K562 (cell line): ENCODE results near the gene SCAPER. TPM values are rescaled to one million over a fixed set of nuclear protein-coding genes. Genes with fewer than 3 reads are reported as not detected.

ENCODE experiments used
- ARID1B ChIP-seq: fragments of 450-650 bp; IDR thresholded peaks from 2 replicates; pipeline ENCODE4 v1.6.1; 2016; ENCODE audit warnings: antibody characterized with exemption, mild to moderate bottlenecking, inconsistent platforms
- FOS ChIP-seq: IDR thresholded peaks from 3 replicates; pipeline ENCODE4 v1.6.1; 2011; ENCODE audit not compliant: insufficient read length; ENCODE audit errors: extremely low read depth
- FOSL1 ChIP-seq: fragments of 200-800 bp; sonication (Bioruptor generic); conservative IDR thresholded peaks from 2 replicates; pipeline ENCODE4 v1.6.1; 2016; ENCODE audit warnings: missing genetic modification characterization, missing compliant biosample characterization
- HDAC2 ChIP-seq: fragments of 450-650 bp; IDR thresholded peaks from 2 replicates; pipeline ENCODE4 v1.6.1; 2016; ENCODE audit warnings: mild to moderate bottlenecking
- JUND ChIP-seq, 2 experiments: IDR thresholded peaks; 2 replicates in 1 of 2; 3 replicates in 1 of 2; pipeline ENCODE4 v1.6.1; 2011; ENCODE audit warnings: borderline replicate concordance in 2 of 2, low read depth in 2 of 2, low read length in 2 of 2, improper control_type of control experiment in 1 of 2, missing biosample characterization in 1 of 2, missing genetic modification characterization in 1 of 2, missing genetic modification reagents in 1 of 2
- MAFK ChIP-seq: IDR thresholded peaks from 2 replicates; pipeline ENCODE4 v1.6.1; 2011; ENCODE audit warnings: low read length, improper control_type of control experiment
- MYBL2 ChIP-seq, 2 experiments: fragments of 450-650 bp in 1 of 2; sonication (generic) in 1 of 2; formaldehyde crosslinking in 1 of 2; IDR thresholded peaks; 2 replicates each; pipeline versions ENCODE4 v1.6.1 to v1.8.1; 2017 to 2022; ENCODE audit warnings: borderline replicate concordance in 1 of 2, inconsistent platforms in 1 of 2, low read depth in 1 of 2, mild to moderate bottlenecking in 1 of 2, missing genetic modification reagents in 1 of 2, moderate library complexity in 1 of 2
- POLR2G ChIP-seq: fragments of 200-400 bp; formaldehyde crosslinking; IDR thresholded peaks from 2 replicates; pipeline ENCODE4 v1.6.1; 2017; ENCODE audit warnings: low read depth, mild to moderate bottlenecking, antibody characterized with exemption, low read length, moderate library complexity
- TEAD4 ChIP-seq, 2 experiments: sonication (generic) in 1 of 2; formaldehyde crosslinking in 1 of 2; IDR thresholded peaks; 2 replicates each; pipeline versions ENCODE4 v1.6.1 to v1.8.0; 2012 to 2022; ENCODE audit warnings: borderline replicate concordance in 1 of 2, inconsistent platforms in 1 of 2, low read length in 1 of 2, mild to moderate bottlenecking in 1 of 2, missing genetic modification reagents in 1 of 2
- TRIM24 ChIP-seq, 2 experiments: fragments of 450-650 bp; IDR thresholded peaks; 2 replicates each; pipeline ENCODE4 v1.6.1; 2016
- ZFP30 ChIP-seq: fragments of 250-450 bp; sonication (Bioruptor Pico); IDR thresholded peaks from 2 replicates; pipeline ENCODE4 v1.8.0; 2022; ENCODE audit warnings: moderate library complexity, mild to moderate bottlenecking, inconsistent platforms, borderline replicate concordance
- ZNF280A ChIP-seq: fragments of 450-650 bp; IDR thresholded peaks from 2 replicates; pipeline ENCODE4 v1.6.1; 2018; ENCODE audit warnings: mild to moderate bottlenecking, low read depth; ENCODE audit not compliant: partially characterized antibody
- ZNF408 ChIP-seq: fragments of 250-450 bp; sonication (Bioruptor Pico); IDR thresholded peaks from 2 replicates; pipeline ENCODE4 v1.4.0; 2020; ENCODE audit warnings: low read depth, mild to moderate bottlenecking, moderate library complexity
- polyA plus RNA-seq, 8 experiments: library from polyadenylated mRNA; depleted of rRNA in 4 of 8; stranded (reverse) in 5 of 8; unstranded in 3 of 8; fragments of >200 nt; fragmentation: Nextera tagmentation in 2 of 8; fragmentation: Illumina TruSeq in 1 of 8; extraction: Ambion mirVana in 2 of 8; extraction: Trizol in 1 of 8; gene quantifications; 2 replicates each; pipeline versions ENCODE4 v1.2.1 to v1.2.3, GENCODE V29; 2011 to 2014; ENCODE audit warnings: inconsistent platforms in 1 of 8, missing spikeins in 1 of 8
- total RNA-seq, 7 experiments: library from RNA; depleted of rRNA in 6 of 7; stranded (reverse); fragments of >200 nt in 6 of 7; fragmentation: Illumina TruSeq in 2 of 7; extraction: Trizol in 2 of 7; gene quantifications; 2 replicates each; pipeline versions ENCODE4 v1.2.1 to v1.2.3, GENCODE V29; 2011 to 2021; ENCODE audit warnings: low replicate concordance in 1 of 7
- TF ChIP-seq, protein P1 (sequence below): fragments of 450-650 bp; IDR thresholded peaks from 2 replicates; pipeline ENCODE4 v1.7.0; 2016; ENCODE audit warnings: borderline replicate concordance

SCAPER gene
- total and polyA plus RNA-seq, 9 of the 15 experiments (the other 6 are each of a cell fraction or from before 2014, with no cell fraction given), result 1.3 to 5.7 (median 3.2) TPM

DNA sequence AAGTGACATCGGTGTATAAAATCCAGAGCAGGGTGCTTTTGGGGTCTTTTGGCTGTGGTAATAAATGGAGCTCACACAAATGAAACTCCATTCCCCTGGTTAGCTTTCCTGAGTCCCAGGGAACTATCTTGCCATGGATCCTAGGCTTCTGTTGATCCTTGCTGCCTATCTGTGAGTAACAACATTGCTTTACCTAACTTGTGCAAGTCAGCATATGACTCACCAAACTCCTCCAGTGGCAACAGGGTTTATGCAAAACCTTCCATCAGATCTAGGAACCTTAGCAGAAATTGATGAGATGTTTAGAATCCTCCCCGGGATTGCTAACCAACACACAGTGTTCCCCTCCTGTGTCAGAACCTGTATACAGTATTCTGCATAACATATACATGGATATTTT, 105.4 kb downstream of the SCAPER start (continued):
- TF ChIP-seq, protein P1, sequence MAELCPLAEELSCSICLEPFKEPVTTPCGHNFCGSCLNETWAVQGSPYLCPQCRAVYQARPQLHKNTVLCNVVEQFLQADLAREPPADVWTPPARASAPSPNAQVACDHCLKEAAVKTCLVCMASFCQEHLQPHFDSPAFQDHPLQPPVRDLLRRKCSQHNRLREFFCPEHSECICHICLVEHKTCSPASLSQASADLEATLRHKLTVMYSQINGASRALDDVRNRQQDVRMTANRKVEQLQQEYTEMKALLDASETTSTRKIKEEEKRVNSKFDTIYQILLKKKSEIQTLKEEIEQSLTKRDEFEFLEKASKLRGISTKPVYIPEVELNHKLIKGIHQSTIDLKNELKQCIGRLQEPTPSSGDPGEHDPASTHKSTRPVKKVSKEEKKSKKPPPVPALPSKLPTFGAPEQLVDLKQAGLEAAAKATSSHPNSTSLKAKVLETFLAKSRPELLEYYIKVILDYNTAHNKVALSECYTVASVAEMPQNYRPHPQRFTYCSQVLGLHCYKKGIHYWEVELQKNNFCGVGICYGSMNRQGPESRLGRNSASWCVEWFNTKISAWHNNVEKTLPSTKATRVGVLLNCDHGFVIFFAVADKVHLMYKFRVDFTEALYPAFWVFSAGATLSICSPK, result no peak
- peak; percentile 76 for TF ChIP-seq FOSL1 (tag)
- no peak for TF ChIP-seq ZNF280A
- no peak for TF ChIP-seq ZFP30 (CRISPR knock-in tag)
- TF ChIP-seq MAFK, result peak; percentile 24; the same call in 1 of the 2 replicates
- TF ChIP-seq HDAC2, result no peak
- TF ChIP-seq MYBL2 (IDR thresholded peaks at IDR 0.05; ENCODE audit: low read depth), result no peak
- no peak for TF ChIP-seq MYBL2 (CRISPR knock-in tag; IDR thresholded peaks at IDR 0.05; ENCODE audit: borderline replicate concordance)
- TF ChIP-seq JUND (IDR thresholded peaks at IDR 0.05; ENCODE audit: borderline replicate concordance, low read depth, low read length), result peak; percentile 71; the same call in 1 of the 2 replicates
- TF ChIP-seq JUND (tag; IDR thresholded peaks at IDR 0.05; ENCODE audit: borderline replicate concordance, low read depth, low read length), result peak; percentile 67; the same call in 1 of the 3 replicates
- no peak for TF ChIP-seq TEAD4 (IDR thresholded peaks at IDR 0.05; ENCODE audit: low read length)
- no peak for TF ChIP-seq TEAD4 (CRISPR knock-in tag; IDR thresholded peaks at IDR 0.05; ENCODE audit: borderline replicate concordance)
- peak; percentile 5 for TF ChIP-seq FOS
- TF ChIP-seq POLR2G, result no peak
- peak; percentile 51 for TF ChIP-seq ARID1B
- no peak for TF ChIP-seq ZNF408 (CRISPR knock-in tag)
- TF ChIP-seq TRIM24 (IDR thresholded peaks at IDR 0.05), result 0 out of 4 replicates have a peak, but pooled peaks of 1 of the 2 experiments have one; percentile 29
